Measurements from ENCODE around the gene ITGA11. TPM values are rescaled to one million over a fixed set of nuclear protein-coding genes. Genes with fewer than 3 reads are reported as not detected.

The ITGA11 gene
- total and polyA plus RNA-seq, 2 donors (not counting 1 experiment from before 2014, with no cell fraction given) = 21.5 to 29.6 TPM

DNA sequence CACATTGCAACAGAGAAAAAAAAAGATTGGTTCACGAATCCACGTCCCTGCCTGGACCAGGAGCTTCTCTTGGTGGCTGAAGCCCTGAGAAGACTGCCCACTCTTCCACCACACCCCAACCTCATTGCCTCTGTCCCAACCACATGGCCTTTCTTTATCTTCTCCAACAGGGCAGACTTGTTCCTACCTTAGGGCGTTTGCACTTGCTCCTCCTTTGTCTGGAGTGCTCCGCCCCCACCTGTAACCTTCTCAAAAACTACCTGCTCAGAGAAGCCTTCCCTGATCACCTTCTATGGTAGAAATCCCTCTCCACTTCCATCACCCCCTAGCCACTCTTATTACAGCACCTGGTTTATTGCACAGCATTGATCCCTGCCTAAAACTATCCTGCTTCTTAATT is 64.7 kb downstream of the ITGA11 start:
- Histone ChIP-seq H3K27ac (ENCODE audit: insufficient read depth, low read length) (no peak overlapping the region), H3K36me3 (ENCODE audit: control insufficient read depth, insufficient read depth, low read length) (no peaks in the 10 kb centered on the region), H3K4me2 (ENCODE audit: extremely low read depth, insufficient read depth, low read length) (no peak overlapping the region), H3K4me3 (replicated peaks in 1 of 4; ENCODE audit: control extremely low read depth in 1 of 4, insufficient read depth in 1 of 4, low read depth in 3 of 4, low read length in 4 of 4) (no peak overlapping the region), H3K4me1 (ENCODE audit: control insufficient read depth, extremely low read depth, insufficient read depth, low read length) (peaks cover 5% of the 10 kb centered on the region), H2AFZ (ENCODE audit: low read length) (no peak overlapping the region), H3K27me3 (ENCODE audit: control insufficient read depth, insufficient read depth, low read length) (peaks cover 7% of the 10 kb centered on the region), H3K9me3 (ENCODE audit: control insufficient read depth, insufficient read depth, low read depth, low read length) (no peaks in the 10 kb centered on the region), H3K79me2 (ENCODE audit: control insufficient read depth, insufficient read depth, low read length) (no peaks in the 10 kb centered on the region), H3K9ac (ENCODE audit: insufficient read depth, low read length) (no peak overlapping the region), H4K20me1 (ENCODE audit: control insufficient read depth, extremely low read depth, insufficient read depth, low read length) (no peaks in the 10 kb centered on the region)
- DNase-seq (ENCODE audit: low read depth in 2 of 2) = no peak
- TF ChIP-seq, protein P1, sequence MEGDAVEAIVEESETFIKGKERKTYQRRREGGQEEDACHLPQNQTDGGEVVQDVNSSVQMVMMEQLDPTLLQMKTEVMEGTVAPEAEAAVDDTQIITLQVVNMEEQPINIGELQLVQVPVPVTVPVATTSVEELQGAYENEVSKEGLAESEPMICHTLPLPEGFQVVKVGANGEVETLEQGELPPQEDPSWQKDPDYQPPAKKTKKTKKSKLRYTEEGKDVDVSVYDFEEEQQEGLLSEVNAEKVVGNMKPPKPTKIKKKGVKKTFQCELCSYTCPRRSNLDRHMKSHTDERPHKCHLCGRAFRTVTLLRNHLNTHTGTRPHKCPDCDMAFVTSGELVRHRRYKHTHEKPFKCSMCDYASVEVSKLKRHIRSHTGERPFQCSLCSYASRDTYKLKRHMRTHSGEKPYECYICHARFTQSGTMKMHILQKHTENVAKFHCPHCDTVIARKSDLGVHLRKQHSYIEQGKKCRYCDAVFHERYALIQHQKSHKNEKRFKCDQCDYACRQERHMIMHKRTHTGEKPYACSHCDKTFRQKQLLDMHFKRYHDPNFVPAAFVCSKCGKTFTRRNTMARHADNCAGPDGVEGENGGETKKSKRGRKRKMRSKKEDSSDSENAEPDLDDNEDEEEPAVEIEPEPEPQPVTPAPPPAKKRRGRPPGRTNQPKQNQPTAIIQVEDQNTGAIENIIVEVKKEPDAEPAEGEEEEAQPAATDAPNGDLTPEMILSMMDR (conservative IDR thresholded peaks at IDR 0.05 in 1 of 2, IDR thresholded peaks at IDR 0.05 in 1 of 2; ENCODE audit: low read depth in 1 of 2, low read length in 2 of 2) = no peak
- TF ChIP-seq EZH2 (IDR thresholded peaks at IDR 0.05; ENCODE audit: low read length, missing control alignments) = no peak

DNA sequence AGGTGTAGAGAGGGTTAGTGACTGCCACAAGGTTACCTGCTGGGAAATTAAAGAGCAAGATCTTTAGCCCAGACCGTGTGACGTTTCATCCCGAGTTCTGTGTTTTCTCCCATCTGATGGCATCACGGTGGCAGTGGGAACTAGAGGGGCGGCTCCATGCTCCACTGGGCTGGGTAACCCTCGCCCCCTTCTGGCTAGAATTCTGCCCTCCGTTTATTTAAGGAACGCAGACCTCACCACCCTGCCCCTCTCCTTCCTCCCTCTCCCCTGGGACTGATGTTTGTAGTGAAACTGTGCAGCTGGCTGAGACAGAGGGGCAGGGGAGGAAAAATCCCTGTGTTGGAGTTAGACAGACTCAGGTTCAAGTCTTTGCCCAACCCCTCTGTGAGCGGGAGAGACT is 65.6 kb downstream of the ITGA11 start:
- Histone ChIP-seq H3K27ac (ENCODE audit: insufficient read depth, low read length) (no peak overlapping the region), H3K79me2 (ENCODE audit: control insufficient read depth, insufficient read depth, low read length) (no peaks in the 10 kb centered on the region), H3K4me2 (ENCODE audit: extremely low read depth, insufficient read depth, low read length) (no peak overlapping the region), H3K36me3 (ENCODE audit: control insufficient read depth, insufficient read depth, low read length) (no peaks in the 10 kb centered on the region), H2AFZ (ENCODE audit: low read length) (no peak overlapping the region), H3K4me3 (replicated peaks in 1 of 4; ENCODE audit: control extremely low read depth in 1 of 4, insufficient read depth in 1 of 4, low read depth in 3 of 4, low read length in 4 of 4) (no peak overlapping the region), H4K20me1 (ENCODE audit: control insufficient read depth, extremely low read depth, insufficient read depth, low read length) (no peaks in the 10 kb centered on the region), H3K4me1 (ENCODE audit: control insufficient read depth, extremely low read depth, insufficient read depth, low read length) (peaks cover 5% of the 10 kb centered on the region), H3K9ac (ENCODE audit: insufficient read depth, low read length) (no peak overlapping the region), H3K9me3 (ENCODE audit: control insufficient read depth, insufficient read depth, low read depth, low read length) (no peaks in the 10 kb centered on the region), H3K27me3 (ENCODE audit: control insufficient read depth, insufficient read depth, low read length) (peaks cover 7% of the 10 kb centered on the region)
- DNase-seq (ENCODE audit: low read depth in 2 of 2) = no peak
- TF ChIP-seq, protein P1 (conservative IDR thresholded peaks at IDR 0.05 in 1 of 2, IDR thresholded peaks at IDR 0.05 in 1 of 2; ENCODE audit: low read depth in 1 of 2, low read length in 2 of 2) = no peak
- no peak for TF ChIP-seq EZH2 (IDR thresholded peaks at IDR 0.05; ENCODE audit: low read length, missing control alignments)

DNA sequence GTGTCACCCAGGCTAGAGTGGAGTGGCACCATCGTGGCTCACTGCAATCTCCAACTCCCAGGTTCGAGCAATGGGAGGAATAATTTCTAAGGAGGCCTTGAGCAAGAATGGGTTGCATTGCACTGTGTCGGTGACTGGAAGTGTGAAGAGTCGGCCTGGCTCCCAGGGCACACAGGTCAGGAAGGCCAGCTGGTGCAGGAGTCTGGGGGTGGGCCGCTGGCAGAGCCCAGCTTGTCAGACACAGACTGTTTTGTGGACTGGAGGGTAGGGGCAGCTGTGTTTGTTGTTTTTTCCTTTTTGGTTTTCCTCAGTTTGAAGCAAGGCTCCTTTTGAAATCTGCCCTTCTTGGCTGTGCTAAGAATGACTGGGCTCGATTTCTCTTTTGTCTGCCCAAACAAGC is 66.2 kb downstream of the ITGA11 start:
- Histone ChIP-seq H3K4me1 (ENCODE audit: control insufficient read depth, extremely low read depth, insufficient read depth, low read length) (peaks cover 5% of the 10 kb centered on the region), H3K4me2 (ENCODE audit: extremely low read depth, insufficient read depth, low read length) (no peak overlapping the region), H3K27ac (ENCODE audit: insufficient read depth, low read length) (no peak overlapping the region), H3K9ac (ENCODE audit: insufficient read depth, low read length) (no peak overlapping the region), H4K20me1 (ENCODE audit: control insufficient read depth, extremely low read depth, insufficient read depth, low read length) (no peaks in the 10 kb centered on the region), H2AFZ (ENCODE audit: low read length) (no peak overlapping the region), H3K79me2 (ENCODE audit: control insufficient read depth, insufficient read depth, low read length) (no peaks in the 10 kb centered on the region), H3K27me3 (ENCODE audit: control insufficient read depth, insufficient read depth, low read length) (peaks cover 7% of the 10 kb centered on the region), H3K36me3 (ENCODE audit: control insufficient read depth, insufficient read depth, low read length) (no peaks in the 10 kb centered on the region), H3K4me3 (replicated peaks in 1 of 4; ENCODE audit: control extremely low read depth in 1 of 4, insufficient read depth in 1 of 4, low read depth in 3 of 4, low read length in 4 of 4) (no peak overlapping the region), H3K9me3 (ENCODE audit: control insufficient read depth, insufficient read depth, low read depth, low read length) (no peaks in the 10 kb centered on the region)
- TF ChIP-seq, protein P1 (conservative IDR thresholded peaks at IDR 0.05 in 1 of 2, IDR thresholded peaks at IDR 0.05 in 1 of 2; ENCODE audit: low read depth in 1 of 2, low read length in 2 of 2) = no peak
- TF ChIP-seq EZH2 (IDR thresholded peaks at IDR 0.05; ENCODE audit: low read length, missing control alignments) = no peak
- no peak for DNase-seq (ENCODE audit: low read depth in 2 of 2)

Measured in fibroblast of lung (primary cell).